NB4 (cell line): ENCODE data around the gene SERPINB8.

Experiments
- CTCF ChIP-seq: IDR thresholded peaks from one replicate; pipeline ENCODE4 v1.5.1; 2012; ENCODE audit warnings: low read depth, low read length
- MAX ChIP-seq: IDR thresholded peaks from 2 replicates; pipeline ENCODE4 v1.6.1; 2011; ENCODE audit warnings: low read depth, low read length
- POLR2A ChIP-seq: IDR thresholded peaks from 2 replicates; pipeline ENCODE4 v1.6.1; 2011; ENCODE audit warnings: mild to moderate bottlenecking; ENCODE audit not compliant: insufficient read length; ENCODE audit errors: extremely low read depth

- no peak for TF ChIP-seq CTCF
- TF ChIP-seq POLR2A, result no peak
- TF ChIP-seq MAX, result no peak
Measured at GRCh38 chr18:63924551-63924950, 45.3 kb upstream of the SERPINB8 start.
